ENCODE data around the gene LCORL. TPM values are rescaled to one million over a fixed set of nuclear protein-coding genes. Genes with fewer than 3 reads are reported as not detected.

The LCORL gene
- total RNA-seq, 1 donor from 2014 or later, result 5.3 TPM

- intact Hi-C loops (cut with micrococcal nuclease), result no loop called here
These were observed 131.9 kb downstream of the LCORL start for GRCh38 chr4:17889692-17890091.

DNA sequence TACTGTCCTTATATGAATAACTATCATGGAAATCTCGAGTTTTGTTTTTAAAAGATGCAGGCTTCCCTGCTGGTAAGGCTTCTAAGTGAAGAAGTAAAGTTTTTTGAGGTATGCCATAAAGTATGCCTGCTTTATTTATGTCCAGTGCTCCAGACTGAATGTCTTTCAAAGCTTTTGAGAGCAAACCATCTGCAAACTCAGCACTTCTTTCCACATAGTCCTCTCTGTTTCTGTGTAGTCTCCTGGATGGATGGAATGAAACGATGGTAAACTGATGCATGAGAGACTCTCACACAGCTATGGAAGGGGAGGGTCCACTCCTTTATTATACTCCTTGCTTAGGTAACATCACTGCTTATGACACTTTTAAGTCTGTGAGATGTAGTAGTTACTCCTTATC lies 137.0 kb downstream of the LCORL start:
- Histone ChIP-seq H3K4me3 (no peak overlapping the region), H3K36me3 (peaks cover 15% of the 10 kb centered on the region), H3K27ac (replicated peaks) (no peak overlapping the region), H3K27me3 (ENCODE audit: low read depth) (no peaks in the 10 kb centered on the region), H3K9me3 (replicated peaks) (no peaks in the 10 kb centered on the region), H3K4me1 (no peaks in the 10 kb centered on the region)
- DNase-seq, result no peak
- intact Hi-C loops (cut with micrococcal nuclease), result no loop called here
- TF ChIP-seq, protein P1, sequence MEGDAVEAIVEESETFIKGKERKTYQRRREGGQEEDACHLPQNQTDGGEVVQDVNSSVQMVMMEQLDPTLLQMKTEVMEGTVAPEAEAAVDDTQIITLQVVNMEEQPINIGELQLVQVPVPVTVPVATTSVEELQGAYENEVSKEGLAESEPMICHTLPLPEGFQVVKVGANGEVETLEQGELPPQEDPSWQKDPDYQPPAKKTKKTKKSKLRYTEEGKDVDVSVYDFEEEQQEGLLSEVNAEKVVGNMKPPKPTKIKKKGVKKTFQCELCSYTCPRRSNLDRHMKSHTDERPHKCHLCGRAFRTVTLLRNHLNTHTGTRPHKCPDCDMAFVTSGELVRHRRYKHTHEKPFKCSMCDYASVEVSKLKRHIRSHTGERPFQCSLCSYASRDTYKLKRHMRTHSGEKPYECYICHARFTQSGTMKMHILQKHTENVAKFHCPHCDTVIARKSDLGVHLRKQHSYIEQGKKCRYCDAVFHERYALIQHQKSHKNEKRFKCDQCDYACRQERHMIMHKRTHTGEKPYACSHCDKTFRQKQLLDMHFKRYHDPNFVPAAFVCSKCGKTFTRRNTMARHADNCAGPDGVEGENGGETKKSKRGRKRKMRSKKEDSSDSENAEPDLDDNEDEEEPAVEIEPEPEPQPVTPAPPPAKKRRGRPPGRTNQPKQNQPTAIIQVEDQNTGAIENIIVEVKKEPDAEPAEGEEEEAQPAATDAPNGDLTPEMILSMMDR (IDR thresholded peaks at IDR 0.05; ENCODE audit: borderline replicate concordance), result no peak

More at GRCh38 chr4:17889692-17890091, 131.9 kb downstream of the LCORL start:
- TF ChIP-seq, protein P1 (IDR thresholded peaks at IDR 0.05; ENCODE audit: borderline replicate concordance), result no peak
- peaks cover 8% of the 10 kb centered on the region for H3K36me3 ChIP-seq
- H3K9me3 ChIP-seq (replicated peaks), result no peaks in the 10 kb centered on the region
- no peaks in the 10 kb centered on the region for H3K4me1 ChIP-seq
- no peak for DNase-seq
- H3K27me3 ChIP-seq (ENCODE audit: low read depth), result no peaks in the 10 kb centered on the region
- H3K27ac ChIP-seq (replicated peaks), result no peak overlapping the region
- H3K4me3 ChIP-seq, result no peak overlapping the region

DNA sequence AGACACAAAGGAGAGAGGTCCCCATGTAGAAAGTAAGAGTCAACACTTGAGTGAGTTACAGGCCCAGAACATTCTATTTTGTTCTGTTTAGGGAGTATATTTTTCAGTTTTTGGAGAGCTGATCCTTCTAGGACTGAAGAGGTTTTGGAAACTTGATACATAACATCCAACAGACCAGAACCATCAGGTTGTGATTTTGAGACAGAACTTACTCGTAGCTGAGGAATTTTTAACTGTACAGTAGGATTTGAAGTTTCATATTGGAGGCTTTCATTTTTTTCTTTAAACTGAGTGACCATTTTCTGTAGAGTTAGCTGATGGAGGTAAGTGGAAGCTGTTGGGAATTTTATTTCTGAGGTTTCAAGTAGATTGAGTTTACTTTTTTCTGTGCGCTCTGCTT lies 137.5 kb downstream of the LCORL start:
- Histone ChIP-seq H3K9me3 (replicated peaks) (no peaks in the 10 kb centered on the region), H3K4me1 (no peaks in the 10 kb centered on the region), H3K27me3 (ENCODE audit: low read depth) (no peaks in the 10 kb centered on the region), H3K27ac (replicated peaks) (no peak overlapping the region), H3K36me3 (peaks cover 15% of the 10 kb centered on the region), H3K4me3 (no peak overlapping the region)
- TF ChIP-seq, protein P1 (IDR thresholded peaks at IDR 0.05; ENCODE audit: borderline replicate concordance), result no peak
- intact Hi-C loops (cut with micrococcal nuclease), result no loop called here
- no peak for DNase-seq

GRCh38 chr4:17877661-17878060 lies 143.9 kb downstream of the LCORL start:
- H3K36me3 ChIP-seq, result no peaks in the 10 kb centered on the region
- no peaks in the 10 kb centered on the region for H3K27me3 ChIP-seq (ENCODE audit: low read depth)
- TF ChIP-seq, protein P1 (IDR thresholded peaks at IDR 0.05; ENCODE audit: borderline replicate concordance), result no peak
- intact Hi-C loops (cut with micrococcal nuclease), result no loop called here
- H3K4me3 ChIP-seq, result no peak overlapping the region
- H3K4me1 ChIP-seq, result no peaks in the 10 kb centered on the region
- DNase-seq, result no peak
- no peak overlapping the region for H3K27ac ChIP-seq (replicated peaks)
- H3K9me3 ChIP-seq (replicated peaks), result no peaks in the 10 kb centered on the region

DNA sequence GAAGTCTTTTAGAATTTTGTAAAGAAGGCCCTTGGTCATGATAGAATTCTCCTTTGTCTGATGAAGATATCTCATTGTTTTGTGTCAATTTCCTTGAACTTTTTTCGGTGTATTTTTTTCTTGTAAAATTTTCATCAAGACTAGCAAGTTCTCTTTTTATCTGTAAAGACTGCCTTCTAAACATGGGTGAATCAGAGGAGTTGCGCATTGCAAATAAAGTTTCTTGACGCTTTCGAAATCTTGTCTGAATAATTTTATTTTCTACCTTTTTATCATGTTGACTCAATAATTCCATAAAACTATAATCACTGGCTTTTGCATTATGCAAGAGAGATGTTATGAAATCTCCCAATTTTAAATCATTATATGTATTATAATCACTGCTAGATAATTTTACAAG lies 144.6 kb downstream of the LCORL start:
- H3K36me3 ChIP-seq, result no peaks in the 10 kb centered on the region
- H3K4me3 ChIP-seq, result no peak overlapping the region
- no peak for DNase-seq
- TF ChIP-seq, protein P1 (IDR thresholded peaks at IDR 0.05; ENCODE audit: borderline replicate concordance), result no peak
- H3K4me1 ChIP-seq, result no peaks in the 10 kb centered on the region
- no peak overlapping the region for H3K27ac ChIP-seq (replicated peaks)
- intact Hi-C loops (cut with micrococcal nuclease), result no loop called here
- H3K9me3 ChIP-seq (replicated peaks), result no peaks in the 10 kb centered on the region
- no peaks in the 10 kb centered on the region for H3K27me3 ChIP-seq (ENCODE audit: low read depth)

Measured in left ventricle myocardium inferior (tissue), 1 donor.